GM12878 (cell line): ENCODE results near the gene CFLAR. TPM values are rescaled to one million over a fixed set of nuclear protein-coding genes. Genes with fewer than 3 reads are reported as not detected.

Experiments
- ATAC-seq: fragments of 200-7000 bp; cut with Tn5 transposase; 3 replicates; pipeline ENCODE4 v1.9.1; 2020; ENCODE audit warnings: mild to moderate bottlenecking, moderate library complexity
- BruUV-seq: library from RNA; stranded (reverse); fragments of 400-500 nt; replicated peaks from 2 replicates; lab custom pipeline; 2021; lab: Mats Ljungman, UMichigan
- CTCF ChIA-PET: fragments of 300-600 bp; sonication (Branson Sonifier 250); formaldehyde crosslinking; extraction: SDS; loops from one replicate; lab custom pipeline; 2021; ENCODE audit warnings: inconsistent platforms; lab: Yijun Ruan, JAX
- POLR2A ChIA-PET: fragments of 350-600 bp; formaldehyde crosslinking; extraction: SDS; loops from one replicate; lab custom pipeline; 2021; ENCODE audit warnings: inconsistent platforms; lab: Charles Lee
- RAD21 ChIA-PET: fragments of 300-600 bp; sonication (Branson Sonifier 250); formaldehyde crosslinking; loops from one replicate; lab custom pipeline; 2023; ENCODE audit warnings: antibody characterized with exemption; ENCODE audit not compliant: unreplicated experiment; lab: Charles Lee
- SMC1A ChIA-PET: fragments of 300-600 bp; sonication (Branson Sonifier 250); formaldehyde crosslinking; loops from one replicate; lab custom pipeline; 2023; ENCODE audit not compliant: unreplicated experiment, uncharacterized antibody; lab: Charles Lee
- DNase-seq: peaks from one replicate; pipeline ENCODE4 v3.0.0-alpha.2; 2011; ENCODE audit warnings: low read depth, low spot score
- FAIRE-seq: peaks from 3 replicates; lab custom pipeline; 2011; peaks lifted over from hg19 to GRCh38; lab: Jason Lieb, UNC
- H2AFZ ChIP-seq: 2 replicates; pipeline ENCODE4 v1.6.0; 2011; ENCODE audit warnings: low read depth, low read length, control low read depth; ENCODE audit not compliant: control insufficient read depth
- H3K27ac ChIP-seq: 2 replicates; pipeline ENCODE4 v1.5.1; 2011; ENCODE audit warnings: control low read depth; ENCODE audit not compliant: control insufficient read depth, insufficient read depth
- H3K27me3 ChIP-seq, 2 experiments: replicated peaks in 1 of 2; 2 replicates each; pipeline versions ENCODE4 v1.6.0 to v1.6.1; 2011; ENCODE audit warnings: low read length in 1 of 2; ENCODE audit not compliant: control insufficient read depth in 2 of 2, insufficient read depth in 2 of 2
- H3K36me3 ChIP-seq, 2 experiments: 2 replicates each; pipeline ENCODE4 v1.5.1; 2011; ENCODE audit warnings: low read length in 1 of 2; ENCODE audit not compliant: control insufficient read depth in 2 of 2, insufficient read depth in 2 of 2
- H3K4me1 ChIP-seq: 2 replicates; pipeline ENCODE4 v1.6.1; 2011; ENCODE audit warnings: mild to moderate bottlenecking, low read length, moderate library complexity, mixed read lengths; ENCODE audit not compliant: control insufficient read depth, insufficient read depth
- H3K4me2 ChIP-seq: 2 replicates; pipeline ENCODE4 v1.6.0; 2011; ENCODE audit warnings: control low read depth; ENCODE audit not compliant: control insufficient read depth, insufficient read depth
- H3K4me3 ChIP-seq: fragments of 200-600 bp; sonication (generic); 2 replicates; pipeline ENCODE4 v1.5.1; 2016
- H3K79me2 ChIP-seq: 2 replicates; pipeline ENCODE4 v1.6.0; 2011; ENCODE audit warnings: low read length; ENCODE audit not compliant: control insufficient read depth, insufficient read depth
- H3K9ac ChIP-seq: 2 replicates; pipeline ENCODE4 v1.8.0; 2011; ENCODE audit warnings: low read length, control low read depth, mixed read lengths; ENCODE audit not compliant: control insufficient read depth, insufficient read depth
- H3K9me3 ChIP-seq: replicated peaks from 3 replicates; pipeline ENCODE4 v1.5.1; 2011; ENCODE audit warnings: mild to moderate bottlenecking, low read length; ENCODE audit not compliant: control insufficient read depth, insufficient read depth
- H4K20me1 ChIP-seq: 2 replicates; pipeline ENCODE4 v1.6.0; 2011; ENCODE audit not compliant: control insufficient read depth, insufficient read depth
- CREM ChIP-seq: IDR thresholded peaks from 2 replicates; pipeline ENCODE4 v1.6.1; 2014; ENCODE audit warnings: antibody characterized with exemption, low read depth
- DPF2 ChIP-seq: fragments of 450-650 bp; IDR thresholded peaks from 2 replicates; pipeline ENCODE4 v1.6.1; 2017; ENCODE audit warnings: mild to moderate bottlenecking
- E4F1 ChIP-seq: fragments of 450-650 bp; IDR thresholded peaks from 2 replicates; pipeline ENCODE4 v1.6.1; 2018; ENCODE audit warnings: borderline replicate concordance, mild to moderate bottlenecking; ENCODE audit not compliant: partially characterized antibody
- IRF5 ChIP-seq: fragments of 450-650 bp; IDR thresholded peaks from 2 replicates; pipeline ENCODE4 v1.6.1; 2017; ENCODE audit warnings: borderline replicate concordance
- LARP7 ChIP-seq: fragments of 450-650 bp; IDR thresholded peaks from 2 replicates; pipeline ENCODE4 v1.6.1; 2017; ENCODE audit warnings: mild to moderate bottlenecking
- NR2F1 ChIP-seq: fragments of 450-650 bp; conservative IDR thresholded peaks from 2 replicates; pipeline ENCODE4 v1.6.1; 2017; ENCODE audit warnings: mild to moderate bottlenecking
- SMARCA5 ChIP-seq: fragments of 450-650 bp; IDR thresholded peaks from 2 replicates; pipeline ENCODE4 v1.6.1; 2017; ENCODE audit warnings: mild to moderate bottlenecking
- ZNF217 ChIP-seq: fragments of 450-650 bp; IDR thresholded peaks from 2 replicates; pipeline ENCODE4 v1.6.1; 2017; ENCODE audit warnings: antibody characterized with exemption, mild to moderate bottlenecking
- ZNF622 ChIP-seq: fragments of 450-650 bp; IDR thresholded peaks from 2 replicates; pipeline ENCODE4 v1.6.1; 2017; ENCODE audit warnings: mild to moderate bottlenecking, inconsistent platforms
- WGBS: methylation state at CpG from one replicate; pipeline ENCODE4 v1.1.6; 2016; ENCODE audit warnings: low lambda C conversion rate; ENCODE audit not compliant: insufficient replicate concordance, insufficient coverage; ENCODE audit errors: missing lambda C conversion rate; 5-methylcytosine and 5-hydroxymethylcytosine counted together
- in situ Hi-C: fragments of 300-500 bp; cut with MboI; formaldehyde crosslinking; loops from 9 replicates; pipeline ENCODE4 v1.14.3; 2018; ENCODE audit warnings: mixed read lengths
- intact Hi-C: fragments of 100-400 bp; cut with micrococcal nuclease; formaldehyde crosslinking; loops from one replicate; pipeline ENCODE4 v1.14.2; 2022; ENCODE audit not compliant: unreplicated experiment
- polyA plus RNA-seq, 11 experiments: library from polyadenylated mRNA; depleted of rRNA in 4 of 11; unstranded in 6 of 11; stranded (reverse) in 5 of 11; fragments of >200 nt; fragmentation: Nextera tagmentation in 4 of 11; fragmentation: Illumina TruSeq in 1 of 11; extraction: Ambion mirVana in 4 of 11; extraction: Trizol in 1 of 11; gene quantifications; 1 replicate in 1 of 11; 2 replicates in 10 of 11; pipeline versions ENCODE4 v1.2.1 to v1.2.3, GENCODE V29; 2011 to 2016; ENCODE audit warnings: inconsistent platforms in 2 of 11, missing spikeins in 2 of 11, low read depth in 1 of 11
- total RNA-seq, 4 experiments: library from RNA; depleted of rRNA in 3 of 4; stranded (reverse); fragments of >200 nt in 3 of 4; fragmentation: Illumina TruSeq in 1 of 4; extraction: Trizol in 1 of 4; gene quantifications; 2 replicates each; pipeline versions ENCODE4 v1.2.1 to v1.2.3, GENCODE V29; 2013 to 2021

Gene CFLAR
- total and polyA plus RNA-seq, 10 of the 15 experiments (the other 5 are each of a cell fraction or from before 2014, with no cell fraction given): 80.6 to 181 (median 101) TPM

GRCh38 chr2:201108341-201108740 is 7.6 kb upstream of the CFLAR start:
- H2AFZ ChIP-seq: no peak overlapping the region
- ChIA-PET POLR2A (interaction anchor here (0.6 to 0.7 kb wide), 2 partner anchors 22 to 50 kb away, joined by 3 to 5 read pairs; no protein-coding TSS in a partner anchor), CTCF (interaction anchor here (0.6 to 2.5 kb wide), 3 partner anchors 40 to 145 kb away, joined by 4 to 8 read pairs (median 6); no protein-coding TSS in a partner anchor), SMC1A (interaction anchor here (0.9 to 1.1 kb wide), 2 partner anchors 17 to 299 kb away, joined by 3 read pairs; no protein-coding TSS in a partner anchor), RAD21 (no interaction called here)
- H3K4me3 ChIP-seq: no peak overlapping the region
- H3K4me1 ChIP-seq: no peaks in the 10 kb centered on the region
- no peaks in the 10 kb centered on the region for H4K20me1 ChIP-seq
- H3K36me3 ChIP-seq: no peaks in the 10 kb centered on the region
- BruUV-seq: no TSS peak
- FAIRE-seq: no peak
- no peaks in the 10 kb centered on the region for H3K27me3 ChIP-seq
- no peaks in the 10 kb centered on the region for H3K9me3 ChIP-seq
- no peak for ATAC-seq
- no peak overlapping the region for H3K9ac ChIP-seq
- H3K79me2 ChIP-seq: peaks cover under 1% of the 10 kb centered on the region; the same call in 1 of the 2 replicates
- 95% methylated on average over 2 of the region's 2 CpGs for WGBS
- TF ChIP-seq LARP7 (no peak), ZNF622 (no peak), CREM (no peak), E4F1 (no peak), DPF2 (no peak), IRF5 (no peak), NR2F1 (no peak), ZNF217 (no peak), SMARCA5 (no peak)
- H3K27ac ChIP-seq: no peak overlapping the region
- DNase-seq: no peak
- intact Hi-C loops (no loop called here), in situ Hi-C loops (no loop called here)
- H3K4me2 ChIP-seq: no peak overlapping the region
